Measurements from ENCODE around the gene CCDC102B.
"Not testable (repeated sequence)": the region's sequence is repeated elsewhere in the genome, so short reads cannot be mapped to it uniquely, and the experiment has no call there.

Gene CCDC102B

DNA sequence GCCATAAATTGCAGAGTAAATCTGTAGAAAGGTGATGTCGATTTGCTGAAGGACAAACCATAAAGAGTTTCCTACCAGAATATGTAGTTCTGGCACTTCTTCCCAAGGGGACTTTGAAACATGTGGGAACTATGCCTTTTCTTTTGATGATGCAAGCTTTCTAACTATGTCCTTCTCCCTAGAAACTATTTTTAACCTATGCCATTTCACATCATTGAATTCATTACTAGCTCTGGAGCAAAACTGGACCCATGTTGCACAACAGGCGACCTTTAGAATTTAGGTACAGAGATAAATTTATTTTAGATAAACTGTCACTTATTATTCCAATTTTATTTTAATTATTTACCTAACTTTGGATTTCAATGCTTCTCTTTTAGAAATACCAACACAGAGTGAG is 186.5 kb downstream of the CCDC102B start:
- DNase-seq, result no peak

DNA sequence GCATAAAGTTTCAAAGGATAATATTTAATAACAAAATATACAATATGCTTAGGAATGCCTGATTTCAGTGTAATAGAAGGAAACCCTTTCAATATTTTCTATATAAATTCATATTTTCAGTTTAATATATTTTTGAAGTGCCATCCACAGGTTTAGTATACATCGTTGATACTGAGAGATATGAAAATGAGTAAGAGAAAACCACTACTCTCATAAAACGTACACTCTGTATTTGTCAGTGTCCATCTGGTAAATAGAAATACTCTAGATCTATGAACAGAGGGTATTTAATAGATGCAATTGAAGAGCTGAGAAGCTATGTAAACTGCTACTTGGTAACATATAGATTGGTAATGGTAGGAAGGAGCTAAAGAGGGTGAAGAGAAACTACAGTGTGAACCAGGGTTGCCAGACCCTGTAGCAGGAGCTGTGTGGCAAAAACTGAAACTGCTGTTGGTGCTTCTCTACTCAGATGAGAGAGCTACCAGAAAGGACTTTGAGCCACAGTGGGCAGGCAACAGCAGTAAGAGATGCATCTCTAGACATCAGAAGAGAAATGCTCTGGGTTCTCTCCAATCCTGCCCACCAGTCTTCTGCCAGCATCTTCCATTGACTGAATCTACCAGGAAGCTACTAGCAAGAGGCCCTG is 187.4 kb downstream of the CCDC102B start:
- DNase-seq, result no peak

DNA sequence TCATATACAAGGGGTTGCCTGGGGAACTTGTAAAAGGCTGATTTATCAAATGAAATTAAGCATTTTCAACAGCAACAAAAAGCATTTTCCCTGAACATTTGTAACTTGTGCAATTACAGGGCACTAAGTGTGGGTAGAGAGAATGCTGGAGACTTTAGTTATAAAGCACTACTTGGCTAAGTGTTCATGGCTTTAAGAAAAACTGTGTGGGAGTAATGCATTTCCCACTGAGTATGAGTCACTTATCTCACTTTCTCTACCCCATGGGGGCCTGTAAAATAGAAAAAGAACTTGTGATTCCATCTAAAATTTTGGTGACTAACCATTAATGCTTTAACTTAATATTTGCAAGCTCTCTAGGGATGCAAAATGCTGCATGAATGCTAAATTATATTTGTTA is 193.4 kb downstream of the CCDC102B start:
- no peak for DNase-seq

DNA sequence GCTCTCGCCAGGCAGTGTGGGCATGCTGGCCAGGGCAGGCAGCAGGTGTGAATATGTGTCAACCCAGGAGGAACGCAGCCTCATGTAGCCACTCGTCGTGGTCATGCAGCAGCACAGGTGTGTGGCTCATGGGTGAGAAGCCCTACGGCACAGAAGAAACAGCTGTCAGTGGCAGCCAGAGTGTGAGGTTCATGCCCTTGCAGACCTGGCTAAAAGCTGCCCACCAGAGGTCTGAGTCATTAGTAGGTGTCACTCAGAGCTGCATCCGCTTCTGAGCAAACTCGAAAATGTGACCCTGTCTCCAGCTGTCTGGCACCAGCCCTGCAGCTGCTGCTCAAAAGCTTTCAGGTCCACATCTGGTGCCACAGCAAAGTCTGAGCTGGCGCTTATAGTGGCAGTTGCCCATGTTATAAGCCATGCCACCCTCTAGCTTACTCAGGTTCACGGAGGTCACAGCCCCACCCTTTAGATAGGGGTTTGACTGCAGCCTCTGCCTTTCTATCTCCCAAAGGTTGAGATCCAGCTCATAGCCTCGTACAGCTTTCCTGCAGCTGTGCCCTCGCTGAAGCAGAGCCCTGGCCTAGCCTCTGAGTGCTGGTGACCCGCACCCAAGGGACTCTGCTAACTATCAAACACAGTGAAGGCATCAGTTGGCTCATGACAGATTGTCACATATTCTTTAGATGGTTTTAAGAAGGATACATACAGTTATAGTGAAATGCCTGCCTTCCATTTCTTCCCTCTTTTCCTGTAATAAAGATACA is 195.0 kb downstream of the CCDC102B start:
- DNase-seq, result no peak

DNA sequence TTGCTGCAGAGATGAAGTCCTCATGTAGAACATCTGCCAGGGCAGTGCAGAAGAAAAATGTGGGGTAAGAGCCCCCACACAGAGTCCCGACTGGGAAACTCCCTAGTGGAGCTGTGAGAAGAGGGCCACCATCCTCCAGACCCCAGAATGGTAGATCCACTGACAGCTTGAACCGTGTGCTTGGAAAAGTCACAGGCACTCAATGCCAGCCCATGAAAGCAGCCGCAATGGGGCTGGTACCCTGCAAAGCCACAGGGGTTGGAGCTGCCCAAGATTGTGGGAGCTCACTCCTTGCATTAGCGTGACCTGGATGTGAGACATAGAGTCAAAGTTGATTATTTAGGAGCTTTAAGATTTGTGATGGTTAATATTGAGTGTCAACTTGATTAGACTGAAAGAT is 197.8 kb downstream of the CCDC102B start:
- no peak for DNase-seq

DNA sequence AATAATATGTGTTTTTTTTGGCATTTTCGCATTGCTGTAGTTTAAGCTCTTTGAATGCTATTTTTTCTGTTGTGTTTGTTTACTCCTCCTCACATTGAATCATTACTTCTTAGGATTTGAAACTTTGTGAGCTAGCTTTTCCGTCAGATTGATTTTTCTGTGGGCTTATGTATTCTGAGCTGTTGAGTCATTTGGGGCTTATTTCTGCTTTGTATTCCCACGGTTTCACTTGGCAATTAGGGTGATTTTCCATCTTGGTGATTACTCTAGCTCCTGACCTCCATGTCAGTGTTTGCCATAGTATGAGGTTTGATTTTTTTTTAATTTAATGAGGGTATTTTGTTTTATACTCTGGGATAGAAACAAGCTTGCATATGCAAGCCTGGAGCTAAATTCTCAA is 200.0 kb downstream of the CCDC102B start:
- no peak for DNase-seq

DNA sequence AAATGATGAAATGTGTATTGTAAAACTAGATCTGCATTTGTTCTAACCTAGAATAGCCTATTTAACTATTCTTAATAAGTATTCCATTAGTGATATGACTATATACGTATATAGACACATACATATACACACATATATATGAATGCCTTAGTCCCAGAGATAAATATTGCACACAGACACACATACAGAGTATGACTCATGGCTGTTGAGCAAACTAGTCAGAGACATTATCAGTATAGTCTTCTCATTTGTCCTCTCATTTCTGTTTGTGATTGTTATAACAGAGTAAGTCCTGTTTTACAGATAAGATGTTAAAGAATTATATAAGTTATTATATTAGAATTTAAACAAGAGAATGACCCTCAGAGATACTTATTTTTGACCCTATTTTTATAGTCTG is 202.5 kb downstream of the CCDC102B start:
- no peak for DNase-seq

DNA sequence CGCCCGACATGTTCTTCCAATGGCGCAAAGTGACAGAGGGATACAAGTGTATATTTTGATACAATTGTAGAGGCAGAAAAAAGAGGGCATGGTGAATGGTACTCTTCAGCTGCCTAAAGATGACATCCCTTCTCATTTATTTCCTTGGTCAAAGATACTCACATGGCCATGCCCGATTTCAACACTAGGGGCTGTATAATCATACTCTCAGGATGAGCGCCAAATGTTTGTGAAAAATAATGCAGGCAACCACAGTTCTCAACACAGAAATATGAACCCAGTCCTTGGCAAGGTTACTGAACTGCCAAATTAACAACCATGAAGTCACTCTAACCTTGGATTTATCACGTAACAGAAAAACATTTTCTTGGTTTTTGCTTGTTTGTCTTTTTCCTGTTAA is 204.4 kb downstream of the CCDC102B start:
- DNase-seq, result no peak

DNA sequence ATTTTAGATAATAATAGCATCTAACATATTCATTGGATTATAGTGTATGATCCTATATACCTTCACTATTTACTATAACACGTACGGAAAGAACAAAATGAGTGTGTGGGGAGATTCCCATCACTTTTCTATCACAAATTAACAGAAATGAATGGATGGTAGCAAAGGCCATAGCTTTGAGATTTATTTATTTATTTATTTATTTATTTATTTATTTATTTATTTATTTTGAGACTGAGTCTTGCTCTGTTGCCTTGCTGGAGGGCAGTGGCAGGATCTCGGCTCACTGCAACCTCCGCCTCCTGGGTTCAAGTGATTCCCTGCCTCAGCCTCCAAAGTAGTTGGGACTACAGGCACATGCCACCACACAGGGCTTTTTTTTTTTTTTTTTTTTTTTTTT is 208.3 kb downstream of the CCDC102B start:
- not testable (repeated sequence) for DNase-seq

DNA sequence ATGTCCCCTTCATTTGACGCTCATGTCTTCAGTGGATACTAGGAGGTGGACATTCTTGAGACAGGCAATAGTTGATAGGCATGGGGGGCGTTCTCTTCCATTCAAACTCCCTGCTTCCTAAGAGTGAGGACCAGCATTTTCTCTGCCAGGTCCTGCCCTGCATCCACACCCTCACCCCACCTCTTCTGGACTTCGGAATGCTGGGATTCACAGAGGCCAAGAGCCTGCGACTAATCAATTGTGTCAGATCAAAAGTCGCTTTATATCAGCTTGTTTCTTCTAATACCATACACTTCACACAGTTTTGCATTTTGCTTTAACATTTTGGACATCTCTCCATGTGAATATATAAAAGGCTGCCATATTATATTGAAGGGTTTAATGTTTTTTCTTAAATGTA is 210.7 kb downstream of the CCDC102B start:
- DNase-seq, result no peak

DNA sequence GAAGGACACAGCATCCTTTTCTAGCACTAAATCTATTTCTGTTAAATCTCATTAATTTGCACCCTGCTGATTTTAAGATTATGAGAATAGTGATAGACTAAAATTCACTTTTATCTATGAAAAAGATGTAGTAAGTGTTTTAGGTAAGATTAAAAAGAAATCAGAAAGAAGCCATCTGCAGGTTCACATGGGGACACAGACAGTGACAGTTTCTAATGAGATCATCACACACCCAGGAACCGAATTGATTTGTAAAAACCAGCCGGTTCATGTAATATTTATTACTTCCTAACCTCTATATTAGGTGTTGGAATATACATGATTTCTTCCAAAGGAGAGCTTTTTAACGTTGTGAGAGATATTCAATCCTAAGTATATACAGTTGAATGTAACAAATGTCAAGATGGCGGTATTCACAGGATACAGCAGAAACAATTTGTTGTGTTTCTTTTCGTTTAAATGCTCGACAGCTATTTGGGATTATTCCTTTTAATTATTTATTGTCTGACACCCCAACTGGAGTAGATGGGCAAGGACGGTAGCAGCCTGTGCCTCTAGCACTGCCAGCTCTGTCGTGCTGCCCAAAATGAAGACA is 223.4 kb downstream of the CCDC102B start:
- no peak for DNase-seq

DNA sequence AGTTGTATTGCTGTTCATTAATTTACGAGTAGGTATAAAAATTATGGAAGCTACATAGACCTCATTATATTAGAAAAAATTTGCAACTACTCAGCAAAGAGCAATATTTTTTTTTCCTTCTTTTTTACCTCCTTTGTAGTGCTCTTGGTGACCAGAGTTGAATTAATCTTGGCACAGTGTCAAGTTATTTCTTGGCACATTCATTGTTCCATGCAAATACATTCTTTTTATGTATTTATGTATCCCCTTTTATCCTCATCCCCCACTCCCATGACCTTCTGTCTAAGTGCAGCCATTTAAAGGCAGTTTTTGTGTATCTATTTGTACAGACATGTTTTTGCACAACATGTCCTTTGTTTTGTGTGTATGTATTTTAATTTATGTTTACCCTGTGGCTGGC is 224.5 kb downstream of the CCDC102B start:
- DNase-seq, result no peak

DNA sequence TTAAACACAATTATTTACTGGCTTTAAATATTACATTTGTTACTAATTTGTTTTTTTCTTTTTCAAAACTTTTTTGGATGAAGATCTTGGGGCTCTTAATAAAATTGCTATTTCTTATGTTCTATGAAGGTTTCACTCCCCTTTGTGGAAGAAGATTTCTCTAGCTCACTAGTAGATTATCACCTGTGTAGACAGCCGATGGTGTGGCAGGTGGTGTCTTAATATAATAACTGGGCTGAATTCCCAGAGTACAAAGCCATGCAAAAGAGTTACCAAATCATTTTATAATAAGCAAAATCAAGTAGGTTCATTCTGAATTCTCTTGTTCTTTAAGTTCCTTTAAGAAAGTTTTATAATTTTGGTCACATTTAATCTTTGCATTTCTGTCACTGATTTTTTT is 233.7 kb downstream of the CCDC102B start:
- no peak for DNase-seq

DNA sequence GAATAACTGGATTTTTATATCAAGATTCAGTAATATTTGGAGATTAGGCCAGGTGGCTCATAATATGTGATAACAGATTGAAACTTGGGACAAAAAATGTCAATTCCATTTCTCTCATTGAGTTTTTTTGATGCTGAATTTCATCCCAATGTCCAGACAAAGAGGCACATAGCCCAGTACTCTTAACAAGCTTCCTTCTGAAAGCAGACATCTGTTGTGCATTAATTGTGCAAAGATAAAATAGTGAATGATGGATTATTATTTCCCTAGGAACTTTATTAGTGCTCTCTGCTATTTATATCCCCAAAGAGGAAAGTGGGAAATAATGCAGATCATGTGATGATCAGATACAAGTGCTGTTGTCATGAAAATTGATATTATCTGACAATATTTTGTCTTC is 234.1 kb downstream of the CCDC102B start:
- DNase-seq, result no peak

DNA sequence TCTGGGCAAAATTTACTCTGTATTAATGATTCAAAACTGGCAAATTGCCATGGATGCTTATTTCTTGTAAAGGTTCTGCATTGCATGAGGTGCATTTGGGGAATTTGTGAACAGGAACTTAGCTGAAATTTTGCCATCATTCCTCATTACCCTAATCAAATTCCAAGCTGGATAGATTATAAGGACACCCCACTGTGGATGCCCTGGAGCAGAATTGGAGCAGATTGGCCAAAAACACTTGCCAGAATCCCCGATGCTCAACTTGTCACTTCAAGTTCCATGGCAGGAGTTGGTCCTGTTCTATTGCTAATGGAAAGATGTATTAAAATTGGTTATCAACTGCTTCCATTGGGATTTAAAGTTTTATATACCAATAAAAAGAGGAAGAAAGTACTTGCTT is 237.9 kb downstream of the CCDC102B start:
- no peak for DNase-seq

DNA sequence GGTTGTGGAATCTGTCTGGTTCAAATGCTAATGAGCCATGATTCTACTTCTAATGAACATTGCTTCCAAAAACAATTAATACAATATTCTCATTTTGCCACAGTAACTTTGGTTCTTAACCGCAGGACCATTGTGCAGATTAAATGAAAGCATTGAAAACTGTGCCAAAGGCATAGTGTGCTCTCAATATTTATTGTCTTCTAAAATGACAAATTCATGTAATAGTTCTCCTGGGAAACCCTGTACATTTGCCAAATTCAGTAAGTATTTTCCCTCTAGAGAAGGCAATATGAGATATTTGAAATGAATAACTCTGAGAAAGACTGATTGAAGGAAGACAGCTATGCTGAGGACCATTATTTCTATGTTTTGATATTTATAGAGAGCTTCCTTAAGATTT is 246.3 kb downstream of the CCDC102B start:
- DNase-seq, result no peak

DNA sequence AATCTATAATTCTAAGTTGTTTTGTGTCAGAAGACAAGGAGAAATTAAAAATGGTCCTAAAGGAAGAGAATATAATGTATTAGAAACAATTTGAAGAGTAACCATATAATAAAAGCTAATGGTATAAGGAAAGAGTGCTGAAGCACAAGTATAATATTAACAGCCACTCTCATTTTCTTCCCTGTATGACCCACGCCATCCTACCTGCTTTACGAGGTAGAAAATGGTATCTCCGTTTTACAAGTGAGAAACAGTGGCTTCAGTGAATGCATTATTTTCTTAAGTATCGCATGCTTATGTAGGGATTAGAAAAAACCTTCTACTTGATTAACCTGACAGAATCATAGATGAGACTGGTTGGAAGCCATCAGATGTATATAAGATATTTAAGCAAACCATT is 266.2 kb downstream of the CCDC102B start:
- DNase-seq, result no peak

DNA sequence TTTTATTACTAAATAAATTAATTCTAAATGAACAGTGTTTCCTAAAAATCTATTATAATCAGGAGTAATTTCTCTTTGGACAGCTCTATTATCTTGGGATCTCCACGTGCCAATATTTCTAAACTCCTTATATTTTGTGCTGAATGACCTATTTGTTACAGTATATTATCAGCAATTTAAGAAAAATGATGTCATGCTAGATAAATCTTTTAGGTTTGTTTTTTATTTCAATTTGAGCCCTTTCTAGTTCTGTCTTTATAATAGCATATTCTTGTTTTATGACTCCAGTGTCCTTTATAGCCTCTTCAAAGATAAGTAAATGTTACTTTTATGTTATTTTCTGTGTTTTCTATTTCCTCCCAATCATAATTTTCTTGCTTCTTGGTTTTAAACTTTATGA is 269.2 kb downstream of the CCDC102B start:
- no peak for DNase-seq

DNA sequence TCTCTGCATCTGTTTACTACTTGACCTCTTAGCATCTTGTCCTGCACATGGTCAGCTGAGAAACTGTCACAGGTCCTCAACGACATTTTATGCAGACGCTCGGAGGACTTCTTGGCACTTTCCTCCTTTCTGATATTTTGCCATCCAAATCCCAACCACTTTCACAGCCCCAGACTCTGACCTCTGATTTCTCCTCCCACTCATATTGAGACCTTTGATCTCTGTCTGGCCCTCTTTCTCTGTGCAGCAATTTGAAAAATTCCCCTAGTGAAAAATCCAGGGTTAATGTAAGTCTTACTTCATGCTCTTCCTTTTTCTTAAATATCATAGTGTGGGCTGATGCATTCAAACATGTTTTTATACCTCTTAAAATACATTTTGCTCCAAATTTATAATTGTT is 273.8 kb downstream of the CCDC102B start:
- DNase-seq, result no peak

DNA sequence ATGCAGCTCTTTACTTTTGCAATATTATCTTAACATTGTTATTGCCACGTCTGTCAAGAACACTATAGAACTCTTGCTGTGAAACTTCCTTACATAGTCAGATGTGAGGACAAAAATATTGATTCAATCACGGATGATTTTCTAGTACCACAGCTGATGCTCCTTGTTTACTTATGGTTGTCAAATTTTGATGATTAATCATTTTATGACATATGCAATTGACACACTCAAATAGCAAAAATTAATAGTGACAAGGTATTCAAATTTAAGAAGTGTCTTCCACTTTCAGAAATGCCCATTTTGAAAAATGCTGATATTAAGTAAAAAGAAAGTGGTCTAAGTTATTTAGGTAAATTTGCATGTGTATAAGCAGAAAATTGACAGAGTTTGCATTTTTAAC is 284.0 kb downstream of the CCDC102B start:
- no peak for DNase-seq

DNA sequence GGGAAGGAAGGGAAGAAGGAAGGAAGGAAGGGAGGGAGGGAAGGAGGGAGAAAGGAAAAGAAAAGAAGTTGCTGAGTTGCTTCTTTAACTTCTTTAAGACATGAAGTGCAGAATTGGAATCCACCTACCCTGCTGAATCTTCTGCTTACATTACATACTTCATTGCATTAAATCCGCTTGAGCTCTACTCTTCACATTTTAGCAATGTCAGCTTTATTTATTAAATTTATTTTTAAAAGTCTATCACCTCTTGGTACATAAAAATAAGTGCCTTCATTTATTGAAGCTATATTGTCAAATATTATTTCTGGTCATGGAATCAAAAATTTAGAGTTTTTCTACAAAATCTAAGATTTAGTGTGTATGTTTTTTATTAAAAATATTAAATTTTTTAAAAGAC is 284.6 kb downstream of the CCDC102B start:
- DNase-seq, result no peak

DNA sequence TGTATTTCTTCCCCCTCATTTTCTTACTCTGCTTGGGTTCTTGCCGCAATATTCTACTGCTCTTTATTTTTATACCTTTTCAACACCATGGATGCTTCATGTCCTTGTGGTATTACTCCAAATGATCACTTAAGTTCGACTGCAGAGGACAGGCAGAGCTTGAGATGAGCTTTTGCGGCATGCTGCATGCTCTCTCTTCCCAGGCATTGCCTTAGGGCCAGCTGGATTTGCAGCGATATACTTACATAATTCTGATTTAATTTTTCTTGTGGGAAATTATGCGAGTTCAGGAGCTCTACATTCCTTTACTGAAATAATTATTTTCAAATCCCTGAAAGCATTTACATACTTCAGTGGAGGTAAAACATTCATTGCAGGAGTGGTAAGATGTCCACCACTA is 288.1 kb downstream of the CCDC102B start:
- DNase-seq, result no peak

DNA sequence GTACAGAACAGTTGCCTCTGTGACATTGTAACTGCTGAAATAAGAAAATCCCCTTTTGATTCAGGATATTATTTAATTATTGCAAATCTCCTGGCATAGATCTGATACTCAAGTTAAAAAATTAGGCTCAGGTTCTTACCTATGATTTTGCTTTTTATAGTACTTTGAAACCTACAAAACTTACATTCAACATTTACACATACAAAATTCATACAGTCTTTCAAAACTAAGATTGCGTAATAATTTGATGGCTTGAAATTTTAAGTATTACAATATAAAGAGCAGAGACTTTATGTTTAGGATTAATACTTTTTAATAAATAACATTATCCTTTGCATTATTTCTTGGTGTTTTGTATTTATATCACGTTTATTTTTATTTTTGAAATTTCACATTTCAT is 291.1 kb downstream of the CCDC102B start:
- no peak for DNase-seq

DNA sequence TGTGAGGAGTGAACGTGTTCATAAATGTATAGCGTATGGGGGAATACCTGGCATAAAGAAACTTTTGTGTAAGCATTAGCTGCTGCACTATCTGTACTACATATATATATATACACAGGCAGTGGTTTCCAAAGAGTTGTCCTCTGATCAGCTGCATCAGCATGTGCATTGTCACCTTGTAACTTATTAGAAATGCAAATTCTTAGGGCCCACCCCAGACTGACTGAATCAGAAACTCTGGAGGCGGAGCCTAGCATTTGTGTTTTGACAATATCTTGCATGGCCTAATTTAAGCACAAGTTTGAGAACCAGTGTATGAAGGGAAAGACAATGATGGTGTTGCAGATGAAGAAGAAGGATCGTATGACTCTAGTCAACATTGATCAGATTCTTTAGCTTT is 299.5 kb downstream of the CCDC102B start:
- DNase-seq, result no peak

DNA sequence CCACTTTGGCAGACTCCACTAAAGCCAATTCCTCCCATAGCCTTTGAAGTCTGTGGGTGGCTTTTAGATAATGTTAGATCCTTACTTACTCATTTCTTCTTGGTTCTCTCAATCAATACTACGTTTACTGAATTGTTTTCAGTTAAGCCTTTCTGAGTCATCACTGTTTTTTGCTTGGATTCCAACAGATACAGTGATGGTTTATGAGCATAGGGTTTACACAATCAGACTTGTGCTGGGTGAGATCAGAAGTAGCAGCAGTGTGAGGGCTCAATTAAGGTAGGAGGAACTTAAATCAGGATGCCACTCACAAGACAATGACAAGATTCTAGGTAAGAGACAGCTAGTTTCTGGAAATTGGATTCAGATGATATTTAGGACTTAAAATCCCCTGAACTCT is 305.1 kb downstream of the CCDC102B start:
- no peak for DNase-seq

All from activated CD4-positive, alpha-beta T cell treated with anti-CD3 and anti-CD28 coated beads, Interleukin-2, amount 50 U/mL, for 48 hours (primary cell).